A549 (cell line): ENCODE results near the gene CMIP. TPM values are rescaled to one million over a fixed set of nuclear protein-coding genes. Genes with fewer than 3 reads are reported as not detected.

Experiments used
- ATAC-seq, 2 experiments: fragments of 200-7000 bp in 1 of 2; fragments of >200 bp in 1 of 2; cut with Nextera tagmentation in 1 of 2; cut with Tn5 transposase in 1 of 2; 3 replicates each; pipeline versions ENCODE4 v1.8.0 to v1.9.1; 2018 to 2020; ENCODE audit warnings: mild to moderate bottlenecking in 1 of 2, moderate library complexity in 1 of 2
- CTCF ChIA-PET: fragments of 300-600 bp; sonication (Branson Sonifier 250); formaldehyde crosslinking; extraction: SDS; loops from one replicate; lab custom pipeline; 2021; ENCODE audit warnings: antibody characterized with exemption, inconsistent platforms; lab: Yijun Ruan, JAX
- POLR2A ChIA-PET: fragments of 350-600 bp; formaldehyde crosslinking; extraction: SDS; loops from one replicate; lab custom pipeline; 2021; ENCODE audit warnings: antibody characterized with exemption, inconsistent platforms; lab: Yijun Ruan, JAX
- DNase-seq, 2 experiments: peaks; one replicate each; pipeline versions ENCODE4 v3.0.0 to v3.0.0-alpha.2; 2011 to 2016; ENCODE audit warnings: low read depth in 1 of 2, low spot score in 1 of 2
- FAIRE-seq: peaks from 2 replicates; lab custom pipeline; 2011; peaks lifted over from hg19 to GRCh38; lab: Jason Lieb, UNC
- H3K27ac ChIP-seq, 2 experiments: fragments of >200 bp; sonication (Bioruptor Twin); formaldehyde crosslinking; 3 replicates each; pipeline ENCODE4 v1.5.1; 2016 to 2017
- H3K4me1 ChIP-seq: fragments of >200 bp; sonication (Bioruptor Twin); formaldehyde crosslinking; 3 replicates; pipeline ENCODE4 v1.6.1; 2016
- H3K4me2 ChIP-seq: fragments of >200 bp; sonication (Bioruptor Twin); formaldehyde crosslinking; 3 replicates; pipeline ENCODE4 v1.6.1; 2016
- H3K4me3 ChIP-seq: fragments of >200 bp; sonication (Bioruptor Twin); formaldehyde crosslinking; 3 replicates; pipeline ENCODE4 v1.5.1; 2016
- H3K9me3 ChIP-seq: fragments of >200 bp; sonication (Bioruptor Twin); formaldehyde crosslinking; 3 replicates; pipeline ENCODE4 v1.6.1; 2016
- CHD2 ChIP-seq: fragments of 150-350 bp; IDR thresholded peaks from 2 replicates; pipeline ENCODE4 v1.6.1; 2014; ENCODE audit warnings: low read length; ENCODE audit not compliant: partially characterized antibody
- EP300 ChIP-seq, 2 experiments: fragments of >200 bp; sonication (Bioruptor Twin); formaldehyde crosslinking; IDR thresholded peaks; 2 replicates in 1 of 2; 3 replicates in 1 of 2; pipeline ENCODE4 v1.6.1; 2016 to 2017
- FOSB ChIP-seq: fragments of 250-450 bp; sonication (Bioruptor Pico); IDR thresholded peaks from 2 replicates; pipeline ENCODE4 v1.5.0; 2020; ENCODE audit warnings: mild to moderate bottlenecking, moderate library complexity
- GATA3 ChIP-seq: IDR thresholded peaks from 2 replicates; pipeline ENCODE4 v1.6.1; 2012; ENCODE audit warnings: borderline replicate concordance
- HDAC2 ChIP-seq: fragments of 200-600 bp; sonication (generic); IDR thresholded peaks from 2 replicates; pipeline ENCODE4 v1.6.1; 2016
- HEYL ChIP-seq: fragments of 250-450 bp; sonication (Bioruptor Pico); IDR thresholded peaks from 2 replicates; pipeline ENCODE4 v1.8.0; 2021; ENCODE audit warnings: mild to moderate bottlenecking, moderate library complexity
- JUN ChIP-seq, 2 experiments: fragments of >200 bp; sonication (Bioruptor Twin); formaldehyde crosslinking; IDR thresholded peaks; 2 replicates in 1 of 2; 3 replicates in 1 of 2; pipeline ENCODE4 v1.6.1; 2016 to 2017
- KDM5A ChIP-seq: fragments of 200-600 bp; sonication (generic); IDR thresholded peaks from 2 replicates; pipeline ENCODE4 v1.6.1; 2016; ENCODE audit warnings: antibody characterized with exemption, mild to moderate bottlenecking
- MAZ ChIP-seq: fragments of 150-350 bp; IDR thresholded peaks from 2 replicates; pipeline ENCODE4 v1.6.1; 2014; ENCODE audit warnings: antibody characterized with exemption, low read depth, low read length, borderline replicate concordance
- NR3C1 ChIP-seq: fragments of >200 bp; sonication (Bioruptor Twin); formaldehyde crosslinking; IDR thresholded peaks from 3 replicates; pipeline ENCODE4 v1.6.1; 2017
- POLR2A ChIP-seq: IDR thresholded peaks from 2 replicates; pipeline ENCODE4 v1.6.1; 2012; ENCODE audit warnings: mild to moderate bottlenecking, low read length
- POLR2AphosphoS2 ChIP-seq: conservative IDR thresholded peaks from 2 replicates; pipeline ENCODE4 v1.6.1; 2012; ENCODE audit warnings: low read length, improper control_type of control experiment, inconsistent platforms
- RNF2 ChIP-seq: fragments of 200-600 bp; sonication (generic); IDR thresholded peaks from 2 replicates; pipeline ENCODE4 v1.6.1; 2016; ENCODE audit warnings: low read depth, mild to moderate bottlenecking, antibody characterized with exemption, moderate library complexity, borderline replicate concordance
- SMC3 ChIP-seq: fragments of >200 bp; sonication (Bioruptor Twin); formaldehyde crosslinking; IDR thresholded peaks from 3 replicates; pipeline ENCODE4 v1.6.1; 2018; ENCODE audit warnings: inconsistent platforms
- SREBF2 ChIP-seq: fragments of 450-650 bp; IDR thresholded peaks from 2 replicates; pipeline ENCODE4 v1.6.1; 2014; ENCODE audit warnings: mild to moderate bottlenecking, moderate library complexity
- TP53 ChIP-seq: fragments of 250-450 bp; sonication (Bioruptor Pico); IDR thresholded peaks from 2 replicates; pipeline ENCODE4 v1.5.0; 2021; ENCODE audit warnings: mild to moderate bottlenecking, moderate library complexity
- WGBS: methylation state at CpG from one replicate; pipeline ENCODE4 v1.1.6; 2017; ENCODE audit errors: missing lambda C conversion rate; 5-methylcytosine and 5-hydroxymethylcytosine counted together
- polyA minus RNA-seq: library from RNA; depleted of rRNA, polyadenylated mRNA; stranded (reverse); fragments of >200 nt; gene quantifications from 2 replicates; pipeline ENCODE4 v1.2.3, GENCODE V29; 2011; rRNA and poly(A)+ RNA removed
- polyA plus RNA-seq, 4 experiments: library from polyadenylated mRNA; depleted of rRNA in 3 of 4; stranded (reverse); fragments of >200 nt; fragmentation: RNase III in 1 of 4; extraction: RNeasy Plus Mini Kit Qiagen cat#74134 plus additional on column Dnase treatment in 1 of 4; gene quantifications; 2 replicates in 3 of 4; 3 replicates in 1 of 4; pipeline ENCODE4 v1.2.3, GENCODE V29; 2011 to 2017
- TF ChIP-seq, protein P1 (sequence below): fragments of 450-650 bp; IDR thresholded peaks from 2 replicates; pipeline ENCODE4 v1.6.1; 2014; ENCODE audit warnings: antibody characterized with exemption
- TF ChIP-seq, protein P2 (sequence below): fragments of >200 bp; sonication (Bioruptor Twin); formaldehyde crosslinking; IDR thresholded peaks from 3 replicates; pipeline ENCODE4 v1.6.1; 2016

Gene CMIP
- 21.6 and 44.7 TPM in 2 replicates for polyA plus RNA-seq (2011; rRNA removed)
- 78.5 and 97.9 TPM in 2 replicates for polyA plus RNA-seq (2012; cell fraction: cytosol; rRNA removed)
- polyA plus RNA-seq (2012; cell fraction: nucleus; rRNA removed), result 128 and 142 TPM in 2 replicates
- polyA plus RNA-seq (2017; fragmentation: RNase III; extraction: RNeasy Plus Mini Kit Qiagen cat#74134 plus additional on column Dnase treatment), result 118 to 129 TPM (median 125 TPM) in 3 replicates
- polyA minus RNA-seq, result 89.1 and 130 TPM in 2 replicates

- peak within 1 kb of the TSS; percentile 98 to 99 for H3K27ac ChIP-seq
Observed at GRCh38 chr16:81444448-81445121, at the start of gene CMIP. Gene CMIP, plus strand, starts transcription at chr16:81444808.

DNA sequence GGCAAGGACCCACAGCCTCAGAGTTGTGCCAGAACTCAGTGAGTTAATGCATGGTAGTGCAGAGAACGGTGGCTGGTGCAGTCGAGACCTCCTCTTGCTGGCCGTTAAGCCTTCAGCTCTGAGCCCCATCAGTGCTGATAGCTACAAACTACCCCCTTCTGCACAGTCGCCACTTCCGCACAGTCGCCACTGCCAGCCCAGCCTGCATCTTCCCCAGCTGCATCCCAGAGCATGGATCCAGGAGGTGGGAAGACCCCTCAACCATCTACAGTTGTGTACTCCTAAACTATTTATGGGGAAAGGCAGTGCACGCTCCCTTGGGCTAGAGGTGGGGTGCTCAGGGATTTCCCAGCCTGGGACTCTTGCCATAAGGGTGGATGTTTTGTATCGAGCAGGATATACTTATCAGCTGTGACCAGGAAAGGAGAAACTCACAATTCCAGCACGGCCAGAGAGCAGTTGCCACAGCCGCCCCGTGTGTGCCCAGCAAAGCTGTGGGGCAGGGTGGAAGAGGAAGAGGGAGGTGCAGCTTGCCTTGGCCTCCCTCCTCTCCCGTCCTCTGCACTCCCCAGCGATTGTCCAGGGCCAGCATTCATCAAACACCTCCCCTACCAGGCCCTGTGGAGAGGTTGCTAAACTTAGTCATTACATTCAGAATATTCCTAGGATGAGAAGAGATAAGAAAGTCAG, 49.5 kb upstream of the CMIP start:
- FAIRE-seq, result no peak
- Histone ChIP-seq H3K9me3 (peaks cover 14% of the 10 kb centered on the region), H3K4me2 (no peak overlapping the region), H3K4me3 (no peak overlapping the region), H3K27ac (peak overlapping the region in 1 of 2 experiments; percentile 65; a peak in 3 of 6 replicates), H3K4me1 (no peaks in the 10 kb centered on the region)
- ATAC-seq, result peak; percentile 19 to 37; a peak in 3 of 6 replicates
- 88% methylated on average over 13 of the region's 13 CpGs for WGBS
- no peak for DNase-seq
- POLR2A ChIA-PET, result no interaction called here
- TF ChIP-seq FOSB (CRISPR knock-in tag) (no peak), NR3C1 (no peak), JUN (IDR thresholded peaks at IDR 0.05) (no peak), CHD2 (no peak), POLR2AphosphoS2 (no peak), HDAC2 (no peak), SREBF2 (no peak), TP53 (CRISPR knock-in tag) (no peak), RNF2 (no peak), KDM5A (no peak), GATA3 (no peak), SMC3 (no peak)
- TF ChIP-seq, protein P1, sequence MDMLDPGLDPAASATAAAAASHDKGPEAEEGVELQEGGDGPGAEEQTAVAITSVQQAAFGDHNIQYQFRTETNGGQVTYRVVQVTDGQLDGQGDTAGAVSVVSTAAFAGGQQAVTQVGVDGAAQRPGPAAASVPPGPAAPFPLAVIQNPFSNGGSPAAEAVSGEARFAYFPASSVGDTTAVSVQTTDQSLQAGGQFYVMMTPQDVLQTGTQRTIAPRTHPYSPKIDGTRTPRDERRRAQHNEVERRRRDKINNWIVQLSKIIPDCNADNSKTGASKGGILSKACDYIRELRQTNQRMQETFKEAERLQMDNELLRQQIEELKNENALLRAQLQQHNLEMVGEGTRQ, result no peak
- CTCF ChIA-PET, result interaction anchor here (0.9 to 1.4 kb wide), 4 partner anchors 9 to 343 kb away, joined by 3 to 7 read pairs (median 4); no protein-coding TSS in a partner anchor

More at GRCh38 chr16:81444448-81445121, at the start of gene CMIP:
- TF ChIP-seq MAZ (peak; percentile 6; the same call in 1 of the 2 replicates), HEYL (CRISPR knock-in tag) (no peak), POLR2A (0 out of 2 replicates have a peak, but pooled peaks have one; percentile 4), JUN (IDR thresholded peaks at IDR 0.05) (peak in 1 of 2 experiments; percentile 77; a peak in 3 of 5 replicates), EP300 (IDR thresholded peaks at IDR 0.05) (peak in 1 of 2 experiments; percentile 13; a peak in 1 of 5 replicates)
- TF ChIP-seq, protein P2, sequence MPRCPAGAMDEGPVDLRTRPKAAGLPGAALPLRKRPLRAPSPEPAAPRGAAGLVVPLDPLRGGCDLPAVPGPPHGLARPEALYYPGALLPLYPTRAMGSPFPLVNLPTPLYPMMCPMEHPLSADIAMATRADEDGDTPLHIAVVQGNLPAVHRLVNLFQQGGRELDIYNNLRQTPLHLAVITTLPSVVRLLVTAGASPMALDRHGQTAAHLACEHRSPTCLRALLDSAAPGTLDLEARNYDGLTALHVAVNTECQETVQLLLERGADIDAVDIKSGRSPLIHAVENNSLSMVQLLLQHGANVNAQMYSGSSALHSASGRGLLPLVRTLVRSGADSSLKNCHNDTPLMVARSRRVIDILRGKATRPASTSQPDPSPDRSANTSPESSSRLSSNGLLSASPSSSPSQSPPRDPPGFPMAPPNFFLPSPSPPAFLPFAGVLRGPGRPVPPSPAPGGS, result peak; percentile 49; the same call in 1 of the 3 replicates
- TF ChIP-seq, all 56 proteins: peak for 5
- peaks cover 36% of the 10 kb centered on the region for H3K4me1 ChIP-seq
- peak within 1 kb of the TSS; percentile 79 for H3K4me3 ChIP-seq
- H3K4me2 ChIP-seq, result peak within 1 kb of the TSS; percentile 97
- ATAC-seq (peak; percentile 25 to 63), DNase-seq (peak; percentile 83 to 84), FAIRE-seq (no peak)
- no peaks in the 10 kb centered on the region for H3K9me3 ChIP-seq
- POLR2A ChIA-PET, result interaction anchor here (0.6 to 1.2 kb wide), 2 partner anchors 39 to 51 kb away, joined by 3 to 4 read pairs; no protein-coding TSS in a partner anchor
- CTCF ChIA-PET, result no interaction called here
- WGBS, result no CpG with 5 or more reads among the region's 114 CpGs
